GM21515 (cell line): ENCODE data around the gene WBP4.
"Not testable (repeated sequence)": the region's sequence is repeated elsewhere in the genome, so short reads cannot be mapped to it uniquely, and the experiment has no call there.

Source experiments
- ATAC-seq: cut with Tn5 transposase; IDR thresholded peaks from one replicate; pipeline ENCODE4 v1.9.1; 2021; ENCODE audit not compliant: unreplicated experiment

The WBP4 gene

DNA sequence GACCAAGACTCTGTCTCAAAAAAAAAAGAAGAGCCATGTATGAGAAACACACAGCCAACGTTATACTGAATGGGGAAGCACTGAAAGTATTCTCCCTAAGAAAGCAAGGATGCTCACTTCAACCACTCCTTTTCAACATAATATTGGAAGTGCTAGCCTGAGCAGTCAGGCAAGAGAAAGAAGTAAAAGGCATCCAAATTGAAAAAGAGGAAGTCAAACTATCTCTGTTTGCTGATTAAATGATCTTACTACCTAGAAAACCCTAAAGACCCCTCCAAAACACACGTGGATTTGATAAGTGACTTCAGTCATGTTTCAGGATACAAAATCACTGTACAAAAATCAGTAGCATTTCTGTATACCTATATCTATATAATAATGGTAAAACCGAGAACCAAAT, 16.2 kb downstream of the WBP4 start:
- ATAC-seq = no peak

- ATAC-seq = no peak
Observed at GRCh38 chr13:41079725-41080124, 18.4 kb downstream of the WBP4 start.

GRCh38 chr13:41085961-41086585, 24.8 kb downstream of the WBP4 start:
- no peak for ATAC-seq

GRCh38 chr13:41095681-41096080, 34.4 kb downstream of the WBP4 start:
- not testable (repeated sequence) for ATAC-seq

DNA sequence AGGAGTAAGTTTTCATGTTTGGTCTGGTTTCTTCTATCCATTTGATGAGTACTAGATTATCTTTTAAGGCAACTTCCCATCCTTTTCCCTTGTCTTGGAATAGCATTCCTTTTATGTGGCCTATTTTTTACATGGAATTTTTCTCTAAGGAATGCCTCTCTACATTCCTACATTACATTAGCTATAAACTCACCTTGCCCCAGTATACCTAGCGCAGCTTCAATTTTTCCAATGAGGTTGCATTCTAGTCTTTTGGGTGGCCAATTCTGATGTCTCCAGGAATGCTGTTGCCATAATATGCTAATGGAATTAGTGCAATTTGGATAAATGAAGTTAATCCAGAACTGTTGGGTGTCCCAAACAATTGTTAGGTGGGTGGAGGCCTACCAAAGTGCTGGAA, 37.5 kb downstream of the WBP4 start:
- ATAC-seq = no peak

GRCh38 chr13:41099986-41100385, 38.7 kb downstream of the WBP4 start:
- ATAC-seq = no peak

- no peak for ATAC-seq
Observed at GRCh38 chr13:41107104-41107571, 45.8 kb downstream of the WBP4 start.

GRCh38 chr13:41107584-41108014, 46.3 kb downstream of the WBP4 start:
- no peak for ATAC-seq

DNA sequence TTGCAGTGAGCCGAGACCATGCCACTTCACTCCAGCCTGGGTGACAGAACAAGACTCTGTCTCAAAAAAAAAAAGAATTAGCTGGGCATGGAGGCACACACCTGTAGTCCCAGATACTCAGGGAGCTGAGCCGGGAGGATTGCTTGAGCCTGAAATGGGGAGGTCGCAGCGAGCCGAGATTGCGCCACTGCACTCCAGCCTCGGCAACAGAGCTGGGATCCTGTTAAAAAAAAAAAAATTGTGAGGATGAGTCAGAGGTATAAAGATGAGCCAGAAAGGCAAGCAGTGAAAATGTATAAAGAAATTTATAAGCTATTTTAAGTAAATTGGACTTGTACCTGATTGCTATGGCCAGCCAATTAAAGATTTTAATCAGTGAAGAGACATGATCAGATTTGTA, 50.1 kb downstream of the WBP4 start:
- no peak for ATAC-seq

DNA sequence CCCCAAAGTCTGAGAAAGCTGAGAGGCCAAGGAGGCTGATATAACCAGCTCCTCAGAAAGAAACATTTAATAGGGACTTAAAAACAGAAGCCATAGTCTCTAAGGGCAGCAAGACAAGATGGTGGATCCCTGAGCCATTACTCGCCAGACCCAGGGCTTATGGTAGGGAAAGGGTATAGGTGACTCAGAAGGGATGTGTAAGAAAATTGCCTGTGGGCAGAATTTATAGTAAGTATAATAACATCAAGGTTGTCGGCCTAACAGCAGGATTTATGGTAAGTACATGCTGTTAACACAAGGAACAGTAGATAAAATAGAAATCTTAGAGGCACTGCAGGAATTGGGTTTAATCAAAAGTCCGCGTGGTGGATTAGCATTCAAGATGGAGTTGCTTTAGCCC, 56.6 kb downstream of the WBP4 start:
- no peak for ATAC-seq

DNA sequence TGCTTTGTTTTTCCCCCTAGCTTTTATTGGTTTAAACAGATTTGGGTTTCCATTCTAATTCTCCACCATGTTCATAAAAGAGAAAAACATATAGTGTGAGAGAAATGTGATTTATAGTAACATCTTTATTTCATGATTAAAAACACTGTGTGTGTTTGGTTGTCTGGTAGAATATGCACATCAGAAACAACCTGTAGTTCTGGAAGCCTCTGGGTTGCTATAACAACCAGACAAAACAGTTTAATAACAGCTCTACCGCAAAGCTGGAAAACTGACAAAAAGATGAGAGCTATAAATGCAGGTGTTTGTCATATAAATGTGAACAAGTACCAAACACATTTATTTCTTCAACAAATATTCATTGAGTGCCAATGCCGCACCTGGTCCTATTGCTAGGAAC, 61.5 kb downstream of the WBP4 start:
- ATAC-seq = no peak

DNA sequence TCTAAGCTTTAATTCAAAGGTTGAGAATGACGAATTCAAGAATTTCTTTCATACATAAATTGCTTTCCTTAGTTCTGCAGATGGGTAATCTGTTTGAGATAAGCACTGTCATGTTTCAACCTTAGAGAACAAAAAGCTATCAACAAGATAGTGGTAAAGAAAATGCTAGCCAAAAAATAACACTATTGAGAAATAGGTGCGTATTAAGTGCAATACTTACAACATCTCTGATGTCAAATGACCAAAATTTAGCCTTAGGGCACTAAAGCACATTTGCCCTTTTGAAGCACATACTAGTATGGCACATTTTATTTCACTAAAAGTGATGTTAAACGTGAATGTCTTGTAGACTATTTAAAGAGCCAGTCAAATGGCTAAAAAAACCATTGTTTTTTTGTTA, 66.4 kb downstream of the WBP4 start:
- no peak for ATAC-seq

DNA sequence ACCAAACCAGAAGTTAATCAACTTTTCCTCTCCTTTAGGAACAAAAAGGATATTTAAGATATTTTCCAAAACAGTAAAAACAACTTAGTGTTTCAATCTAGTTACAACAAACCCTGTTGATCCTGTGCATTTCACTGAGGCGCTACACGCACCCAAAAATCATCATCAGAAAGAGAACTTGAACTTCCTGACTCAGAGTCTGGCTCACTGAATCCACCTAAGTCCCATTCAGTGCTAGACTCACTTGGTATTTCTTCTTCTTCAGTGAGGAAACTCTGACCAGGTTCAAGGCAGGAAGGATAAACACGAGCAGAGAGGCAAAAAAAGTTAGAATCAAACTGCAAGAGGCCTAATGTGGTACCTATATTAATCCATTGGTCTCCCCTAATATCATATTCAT, 69.0 kb downstream of the WBP4 start:
- ATAC-seq = no peak

DNA sequence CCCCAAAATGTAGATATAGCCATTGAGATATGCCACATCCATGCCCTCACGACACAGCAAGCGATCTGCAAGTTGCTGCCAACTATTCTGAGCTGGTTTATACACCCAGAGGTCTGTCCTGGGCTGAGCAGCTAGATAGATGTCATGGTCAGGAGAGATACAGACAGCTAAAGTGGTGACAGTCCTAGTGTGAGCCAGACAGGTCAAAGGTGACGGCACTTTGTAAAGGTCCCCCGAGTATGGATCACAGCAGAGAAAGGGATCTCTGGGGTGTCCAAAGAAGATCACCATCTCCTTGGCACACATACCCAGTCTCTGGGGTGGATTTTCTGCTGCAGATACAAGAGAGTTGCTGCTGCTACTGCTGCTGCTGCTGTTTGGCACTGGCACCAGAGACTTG, 69.9 kb downstream of the WBP4 start:
- ATAC-seq = not testable (repeated sequence)

- peak; percentile 4 for ATAC-seq
Observed at GRCh38 chr13:41131660-41132511, 70.6 kb downstream of the WBP4 start.

DNA sequence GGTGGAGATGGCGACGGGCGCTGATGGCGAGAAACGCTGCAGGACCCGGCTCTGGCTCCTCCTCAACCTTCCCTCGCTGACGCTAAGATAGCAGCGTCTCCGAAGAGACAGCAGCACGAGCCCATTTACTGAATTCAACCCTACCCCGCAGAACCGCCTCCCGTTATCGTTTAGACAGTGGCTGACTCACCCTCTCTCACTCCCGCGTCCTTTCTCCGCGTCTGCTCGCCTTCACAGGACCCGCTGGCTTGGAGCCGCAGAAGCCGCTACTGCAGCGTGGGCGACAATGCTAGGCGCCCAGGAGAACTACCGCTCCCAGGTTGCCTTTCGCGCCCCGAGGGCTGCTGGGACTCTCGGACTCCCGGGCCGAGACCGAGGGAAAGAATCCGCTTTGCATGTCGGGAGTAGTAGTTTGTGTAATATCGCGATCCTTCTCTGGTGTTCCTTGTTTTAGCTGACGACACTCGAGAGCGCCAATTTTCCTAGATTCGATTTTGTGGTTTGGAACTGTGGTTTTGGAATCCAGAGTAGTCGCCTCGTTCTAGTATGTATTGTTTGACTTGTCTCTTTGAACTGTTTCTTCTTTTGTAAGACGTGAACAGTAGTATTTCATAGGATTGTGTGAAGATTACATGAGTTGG, 71.3 kb downstream of the WBP4 start, which contains the start of gene KBTBD6:
KBTBD6 (minus strand) TSS at position 291 of the 641 bp plus-strand sequence. CDS start 291 bp downstream, outside the sequence.
- peak; percentile 96 for ATAC-seq
